ENCODE data around the gene TPSB2.

DNA sequence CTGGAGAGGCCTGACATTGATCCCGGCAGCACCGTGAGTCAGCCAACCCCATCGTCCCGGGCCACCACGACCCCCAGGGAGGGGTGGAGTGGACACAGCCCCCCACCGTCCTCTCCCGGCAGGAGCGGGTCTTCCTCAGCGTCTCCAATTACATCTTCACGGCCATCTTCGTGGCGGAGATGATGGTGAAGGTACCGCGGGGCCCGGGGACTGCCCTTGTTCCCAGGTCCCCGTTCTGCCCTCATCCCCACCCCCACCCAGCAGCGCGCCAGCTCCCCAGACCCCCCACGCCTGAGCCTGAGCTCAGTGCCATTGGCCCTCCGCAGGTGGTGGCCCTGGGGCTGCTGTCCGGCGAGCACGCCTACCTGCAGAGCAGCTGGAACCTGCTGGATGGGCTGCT is 19.5 kb downstream of the TPSB2 start:
- TF ChIP-seq CTCF (IDR thresholded peaks at IDR 0.05) (no peak), POLR2A (IDR thresholded peaks at IDR 0.05) (no peak)

Data from right lobe of liver (tissue), 4 donors.